Colon (tissue), 2 donors: ENCODE results near the gene LRP1-AS.

Experiments used
- FAIRE-seq: peaks from 2 replicates; lab custom pipeline; 2012; peaks lifted over from hg19 to GRCh38; lab: Jason Lieb, UNC
- donor health status: control.
- donor health status: control.

The LRP1-AS gene

DNA sequence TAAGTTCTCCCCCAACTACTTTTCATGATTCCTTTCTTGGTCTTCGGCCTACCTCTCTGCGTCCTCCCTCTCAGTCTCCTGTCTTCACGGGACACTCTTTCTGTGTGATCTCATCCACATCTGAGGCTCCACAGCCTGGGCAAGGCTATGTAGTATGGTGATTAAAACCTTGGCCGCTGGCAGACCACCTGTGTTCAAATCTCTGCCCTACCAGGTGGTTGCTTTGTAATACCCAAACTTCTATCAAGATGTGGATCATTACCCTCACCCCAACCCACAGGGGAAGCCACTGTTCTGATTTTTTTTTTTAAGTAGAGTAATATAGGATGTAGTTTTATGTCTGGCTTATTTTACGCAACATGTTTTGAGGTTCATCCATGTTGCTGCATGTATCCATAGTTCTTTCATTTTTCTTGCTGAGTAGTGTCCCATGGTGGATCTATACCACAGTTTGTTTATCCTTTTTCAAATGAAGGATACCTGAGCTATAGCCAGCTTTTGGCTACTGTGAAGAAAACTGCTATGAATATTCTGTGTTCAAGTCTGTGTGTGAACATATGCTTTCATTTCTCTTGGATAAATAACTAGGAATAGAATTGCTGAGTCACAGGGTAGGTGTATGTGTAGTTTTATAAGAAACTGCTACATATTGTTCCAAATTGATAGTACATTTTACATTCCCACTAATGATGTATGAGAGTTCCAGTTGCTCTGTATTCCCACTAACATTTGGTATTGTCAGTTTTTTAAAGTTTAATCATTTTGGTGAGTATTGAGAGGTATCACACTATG, 27.9 kb downstream of the LRP1-AS start:
- FAIRE-seq: no peak

- FAIRE-seq: no peak
Observed at GRCh38 chr12:57118711-57119271, 28.6 kb downstream of the LRP1-AS start.

GRCh38 chr12:57116580-57117281, 30.7 kb downstream of the LRP1-AS start:
- no peak for FAIRE-seq

- no peak for FAIRE-seq
Observed at GRCh38 chr12:57112492-57113294, 34.7 kb downstream of the LRP1-AS start.

DNA sequence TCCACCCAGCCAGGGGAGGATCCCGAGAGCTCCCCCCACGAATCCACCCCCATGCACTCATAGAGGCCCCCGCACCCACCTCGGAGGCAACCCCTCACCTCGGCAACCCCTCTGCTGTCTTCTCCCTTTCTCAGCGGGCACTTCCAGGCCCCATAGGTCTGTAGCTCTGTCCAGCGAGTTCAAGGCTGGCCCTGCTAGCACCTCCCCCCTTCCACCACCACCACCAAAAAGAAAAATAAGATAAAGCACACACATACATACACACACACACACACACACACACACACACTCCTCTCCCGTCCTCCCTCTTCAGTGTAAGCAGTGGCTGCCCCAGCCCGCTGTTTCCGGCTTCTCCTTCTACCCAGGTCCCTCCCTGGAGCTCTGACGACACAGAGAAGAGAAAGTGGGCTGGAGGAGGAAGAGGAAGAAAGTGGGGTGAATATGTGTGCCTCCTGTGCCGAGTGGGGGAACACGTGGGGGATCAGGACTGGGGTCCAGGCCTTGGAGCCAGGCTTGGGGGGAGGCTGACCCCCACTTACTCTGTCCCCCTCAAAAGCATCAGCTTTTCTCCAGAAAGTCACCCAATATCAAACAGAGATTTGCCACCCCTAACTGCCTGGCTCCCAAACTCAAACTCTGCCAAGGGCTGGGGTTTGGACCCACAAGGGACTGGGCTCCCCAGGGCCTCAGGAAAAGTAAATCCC, 36.2 kb downstream of the LRP1-AS start, which contains the start of gene STAT6:
STAT6 (minus strand) TSS at position 332 of the 704 bp plus-strand sequence. CDS start 3,084 bp downstream, outside the sequence.
- no peak for FAIRE-seq

DNA sequence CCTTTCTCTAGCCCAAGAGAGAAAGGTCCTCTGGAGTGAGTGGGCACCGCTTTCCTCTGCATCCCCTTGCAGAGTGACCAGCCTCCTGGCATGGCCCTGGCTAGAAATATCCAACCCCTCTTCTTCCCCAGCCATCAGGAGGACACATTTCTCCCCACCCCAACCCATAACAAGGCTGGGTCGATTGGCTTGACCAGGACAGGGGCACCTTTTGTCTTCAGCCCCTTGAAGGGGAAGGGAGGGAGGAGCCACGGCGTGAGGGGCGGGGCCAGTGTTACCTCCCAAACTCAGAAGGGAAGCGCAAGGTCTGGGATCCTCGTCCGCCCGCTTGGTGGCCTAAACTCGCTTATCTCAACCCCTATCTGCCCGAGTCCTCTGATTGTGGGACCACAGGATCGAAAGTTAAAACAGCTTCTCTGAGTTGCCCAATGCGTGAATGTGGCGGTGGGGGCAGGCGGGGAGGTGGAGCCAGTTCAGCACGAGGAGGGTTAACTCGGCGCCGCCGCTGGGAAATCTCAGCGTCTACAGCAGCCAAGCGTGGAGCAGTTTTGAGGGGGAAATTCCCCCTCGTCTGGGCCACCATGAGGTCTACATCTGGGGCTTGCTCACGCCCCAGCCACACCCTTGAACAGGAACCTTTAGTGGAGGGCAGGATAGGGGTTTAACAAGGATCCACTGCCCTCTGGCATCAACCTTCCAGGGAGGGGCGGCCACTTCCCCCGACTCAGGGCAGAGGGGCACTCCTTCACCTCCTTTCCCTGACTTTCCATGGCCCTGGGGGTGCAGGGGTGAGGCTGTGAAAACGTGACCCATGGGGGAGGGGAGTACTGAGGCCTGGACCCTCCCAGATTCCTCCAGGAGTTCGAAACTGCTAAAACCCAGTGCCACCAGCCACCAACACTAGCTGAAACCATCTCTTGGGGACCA, 37.1 kb downstream of the LRP1-AS start:
- FAIRE-seq: no peak

- no peak for FAIRE-seq
Observed at GRCh38 chr12:57109207-57110103, 38.0 kb downstream of the LRP1-AS start.

GRCh38 chr12:57107456-57108155, 39.8 kb downstream of the LRP1-AS start:
- FAIRE-seq: no peak

GRCh38 chr12:57106021-57106708, 41.3 kb downstream of the LRP1-AS start:
- FAIRE-seq: no peak

- FAIRE-seq: no peak
Observed at GRCh38 chr12:57105011-57105753, 42.2 kb downstream of the LRP1-AS start.

DNA sequence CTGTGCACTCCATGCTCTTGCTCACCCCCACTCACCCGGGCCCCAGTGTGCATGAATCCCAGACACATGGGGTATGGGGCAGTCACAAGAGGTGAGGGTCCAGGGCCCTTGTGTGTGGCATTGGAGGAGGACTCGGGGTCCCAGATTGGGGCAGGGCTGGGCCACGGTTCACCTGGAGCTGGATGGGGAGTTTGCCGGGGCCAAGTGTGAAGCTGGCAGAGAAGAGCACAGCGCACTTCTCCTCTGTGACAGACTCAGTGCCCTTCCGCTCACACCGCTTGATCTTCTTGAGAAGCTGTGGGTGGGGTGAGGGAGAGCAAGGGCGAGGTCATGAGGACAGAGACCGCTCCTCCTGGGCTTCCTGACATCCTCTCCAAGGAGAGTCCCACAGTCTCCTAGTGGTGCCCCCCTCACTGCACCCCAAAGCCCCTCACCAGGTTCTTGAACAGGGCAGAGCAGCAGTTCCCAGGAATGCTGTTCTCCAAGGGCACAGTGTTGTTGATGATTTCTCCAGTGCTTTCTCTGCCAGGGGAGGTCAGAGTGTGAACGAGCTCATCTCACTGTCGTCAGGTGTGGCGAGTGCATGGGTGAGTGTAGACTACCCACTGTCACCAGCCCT, 43.0 kb downstream of the LRP1-AS start:
- FAIRE-seq: no peak

DNA sequence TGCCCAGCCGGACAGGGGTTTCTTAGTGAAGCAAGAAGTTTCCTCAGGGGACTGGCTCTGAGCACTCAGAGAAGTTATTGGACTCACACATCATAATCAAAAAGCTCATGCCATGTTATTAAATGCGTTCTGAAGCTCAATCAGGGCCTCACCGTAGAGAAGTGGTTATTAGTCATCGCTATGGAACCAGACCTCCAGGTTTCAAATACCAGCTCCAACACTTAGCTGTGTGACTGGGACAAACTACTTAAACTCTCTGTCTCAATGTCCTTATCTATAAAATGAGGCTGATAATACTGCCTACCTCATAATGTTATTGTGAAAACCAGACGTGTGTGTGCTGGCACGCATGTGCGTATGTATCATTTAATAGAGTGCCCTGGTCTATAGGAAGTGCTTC, 43.6 kb downstream of the LRP1-AS start:
- no peak for FAIRE-seq

- FAIRE-seq: no peak
Observed at GRCh38 chr12:57101892-57102695, 45.3 kb downstream of the LRP1-AS start.

GRCh38 chr12:57099766-57100165, 47.7 kb downstream of the LRP1-AS start:
- no peak for FAIRE-seq

DNA sequence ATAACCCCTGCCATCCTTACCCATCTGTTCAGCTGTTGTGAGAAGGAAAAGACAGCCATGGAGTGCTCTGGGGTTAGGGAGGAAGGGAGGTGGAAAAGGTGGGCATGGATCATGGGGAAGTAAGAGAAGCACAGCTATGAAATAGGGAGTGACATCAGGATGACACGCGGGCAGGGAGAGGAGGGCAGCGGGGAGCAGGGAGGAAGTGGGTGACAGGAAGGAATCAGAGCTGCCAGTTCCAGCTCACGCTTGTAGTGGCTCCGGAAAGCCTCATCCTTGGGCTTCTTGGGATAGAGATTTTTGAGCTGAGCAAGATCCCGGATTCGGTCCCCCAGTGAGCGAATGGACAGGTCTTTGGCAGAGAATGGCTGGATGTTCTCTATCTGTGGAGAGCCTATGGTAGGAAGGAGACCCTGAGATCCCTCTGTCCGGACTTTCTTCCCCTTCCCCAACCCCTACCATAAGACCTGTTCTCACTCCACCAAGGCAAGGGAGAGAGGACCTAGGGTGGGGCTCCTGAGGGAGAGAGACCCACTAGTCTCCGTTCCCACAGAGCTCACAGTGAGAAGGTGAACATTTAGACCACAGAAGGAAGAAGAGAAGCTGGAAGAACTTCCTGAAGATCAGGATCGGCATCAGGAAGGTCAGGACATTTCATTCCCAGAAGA, 48.2 kb downstream of the LRP1-AS start:
- no peak for FAIRE-seq

- no peak for FAIRE-seq
Observed at GRCh38 chr12:57098546-57098945, 48.9 kb downstream of the LRP1-AS start.
